NCI-H446 treated with DMSO at 0.1 percent for 48 hours (cell line): Measurements from ENCODE around the gene ZNF593.
A peak's percentile ranks its signal among the peaks of the same experiment; 100 is the strongest.

Source experiments
- DNase-seq: peaks from one replicate; lab custom pipeline; 2025; lab: John Stamatoyannopoulos, UW

The ZNF593 gene

GRCh38 chr1:26169669-26170471, at the start of gene ZNF593:
Gene ZNF593 (plus strand): TSS chr1:26169908. CDS start chr1:26169984, 76 bp downstream.
- DNase-seq: peak; percentile 83

GRCh38 chr1:26121854-26122773, 47.6 kb upstream of the ZNF593 start:
- DNase-seq: no peak

- DNase-seq: no peak
Measured at GRCh38 chr1:26122988-26123973, 46.4 kb upstream of the ZNF593 start.

GRCh38 chr1:26124418-26125331, 45.0 kb upstream of the ZNF593 start:
- DNase-seq: no peak

GRCh38 chr1:26125382-26125781, 44.3 kb upstream of the ZNF593 start:
- DNase-seq: no peak

- no peak for DNase-seq
Measured at GRCh38 chr1:26125946-26126320, 43.8 kb upstream of the ZNF593 start.

GRCh38 chr1:26126321-26127084, 43.2 kb upstream of the ZNF593 start:
- DNase-seq: no peak

GRCh38 chr1:26127235-26128163, 42.2 kb upstream of the ZNF593 start:
- DNase-seq: no peak

- no peak for DNase-seq
Measured at GRCh38 chr1:26129778-26130177, 39.9 kb upstream of the ZNF593 start.

- DNase-seq: no peak
Measured at GRCh38 chr1:26130695-26131094, 39.0 kb upstream of the ZNF593 start.

- DNase-seq: no peak
Measured at GRCh38 chr1:26132128-26132833, 37.4 kb upstream of the ZNF593 start.

GRCh38 chr1:26132834-26133167, 36.9 kb upstream of the ZNF593 start:
- DNase-seq: no peak

- no peak for DNase-seq
Measured at GRCh38 chr1:26134466-26134865, 35.2 kb upstream of the ZNF593 start.

GRCh38 chr1:26138974-26139558, 30.6 kb upstream of the ZNF593 start:
- DNase-seq: no peak

GRCh38 chr1:26142159-26142558, 27.5 kb upstream of the ZNF593 start:
- DNase-seq: peak; percentile 15

GRCh38 chr1:26145041-26145959, 24.4 kb upstream of the ZNF593 start:
- DNase-seq: peak; percentile 65

- no peak for DNase-seq
Measured at GRCh38 chr1:26145960-26146294, 23.8 kb upstream of the ZNF593 start.
